ENCODE measurements around the gene HOOK2.

The HOOK2 gene

DNA sequence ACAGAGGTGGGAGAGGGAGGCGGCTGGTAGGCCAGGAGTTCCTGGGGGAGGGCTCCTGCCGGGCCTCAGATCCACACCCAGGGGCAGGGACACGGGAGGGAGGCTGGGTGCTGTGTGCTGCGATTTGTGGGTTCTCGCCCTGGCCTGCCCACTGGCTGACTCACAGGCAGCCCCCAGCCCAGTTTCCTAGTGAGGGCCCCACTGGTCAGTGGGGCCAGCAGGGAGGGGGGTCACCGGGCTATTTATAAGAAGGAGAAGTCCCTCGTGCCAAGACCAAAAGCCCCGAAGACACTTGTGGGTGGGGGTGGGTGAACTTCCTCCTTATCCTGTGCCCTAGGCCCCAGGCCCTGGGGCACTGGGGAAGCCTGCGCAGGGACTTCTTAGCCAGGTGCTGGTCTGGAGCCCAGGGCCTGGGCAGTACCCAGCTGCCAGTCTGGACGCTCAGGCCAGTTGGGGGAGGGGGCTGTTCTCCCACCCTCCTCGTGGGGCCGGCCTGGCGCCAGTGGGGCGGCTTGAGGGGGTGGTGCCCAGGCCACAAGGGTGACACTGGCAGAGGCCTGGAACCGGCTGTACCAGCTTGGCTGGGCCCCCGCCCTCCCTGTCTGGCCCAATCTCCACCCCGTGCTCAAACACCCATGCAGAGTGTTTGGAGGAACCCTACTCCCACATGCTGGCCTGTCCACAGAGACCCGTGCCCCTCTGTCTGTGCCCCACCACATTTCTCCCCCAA lies 11.0 kb upstream of the HOOK2 start:
- H3K4me3 ChIP-seq (ENCODE audit: low read depth, low read length): no peak overlapping the region
- DNase-seq (ENCODE audit: low read depth, low spot score): no peak
- TF ChIP-seq, protein P1, sequence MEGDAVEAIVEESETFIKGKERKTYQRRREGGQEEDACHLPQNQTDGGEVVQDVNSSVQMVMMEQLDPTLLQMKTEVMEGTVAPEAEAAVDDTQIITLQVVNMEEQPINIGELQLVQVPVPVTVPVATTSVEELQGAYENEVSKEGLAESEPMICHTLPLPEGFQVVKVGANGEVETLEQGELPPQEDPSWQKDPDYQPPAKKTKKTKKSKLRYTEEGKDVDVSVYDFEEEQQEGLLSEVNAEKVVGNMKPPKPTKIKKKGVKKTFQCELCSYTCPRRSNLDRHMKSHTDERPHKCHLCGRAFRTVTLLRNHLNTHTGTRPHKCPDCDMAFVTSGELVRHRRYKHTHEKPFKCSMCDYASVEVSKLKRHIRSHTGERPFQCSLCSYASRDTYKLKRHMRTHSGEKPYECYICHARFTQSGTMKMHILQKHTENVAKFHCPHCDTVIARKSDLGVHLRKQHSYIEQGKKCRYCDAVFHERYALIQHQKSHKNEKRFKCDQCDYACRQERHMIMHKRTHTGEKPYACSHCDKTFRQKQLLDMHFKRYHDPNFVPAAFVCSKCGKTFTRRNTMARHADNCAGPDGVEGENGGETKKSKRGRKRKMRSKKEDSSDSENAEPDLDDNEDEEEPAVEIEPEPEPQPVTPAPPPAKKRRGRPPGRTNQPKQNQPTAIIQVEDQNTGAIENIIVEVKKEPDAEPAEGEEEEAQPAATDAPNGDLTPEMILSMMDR (IDR thresholded peaks at IDR 0.05; ENCODE audit: low read depth, low read length): no peak

DNA sequence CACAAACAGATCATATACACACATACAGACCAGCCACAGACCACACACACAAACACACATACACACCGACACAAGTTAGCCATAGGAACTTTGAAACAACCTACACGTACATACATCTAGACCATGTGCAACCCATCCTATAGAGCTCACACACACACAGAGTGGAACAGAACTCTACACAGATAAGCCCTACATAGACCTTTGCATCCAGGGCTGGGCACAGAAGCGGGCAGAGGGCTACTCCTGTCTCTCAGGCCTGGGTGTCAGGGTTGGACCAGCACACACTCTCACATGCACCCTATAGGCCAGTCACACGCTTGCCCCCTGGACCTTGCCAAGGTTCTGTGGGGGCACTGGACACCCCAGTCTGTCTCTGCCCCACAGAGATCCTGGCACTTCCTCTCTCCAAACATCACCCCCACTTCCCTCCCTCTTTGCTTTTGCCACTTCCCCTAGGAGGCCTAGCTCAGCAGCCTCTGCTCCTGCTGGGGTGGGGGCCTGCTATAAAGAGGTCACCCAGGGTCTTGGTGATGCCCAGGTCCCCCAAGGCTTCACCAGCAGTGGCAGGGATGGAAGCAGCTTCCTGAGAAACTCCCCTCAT lies 10.2 kb upstream of the HOOK2 start:
- TF ChIP-seq, protein P1 (IDR thresholded peaks at IDR 0.05; ENCODE audit: low read depth, low read length): no peak
- in situ Hi-C loops (cut with HindIII; ENCODE audit: low sequenced_read_pairs): no loop called here
- no peak for DNase-seq (ENCODE audit: low read depth, low spot score)
- H3K4me3 ChIP-seq (ENCODE audit: low read depth, low read length): no peak overlapping the region

More for the DNA sequence above, 11.0 kb upstream of the HOOK2 start:
- in situ Hi-C loops (cut with HindIII; ENCODE audit: low sequenced_read_pairs): no loop called here

DNA sequence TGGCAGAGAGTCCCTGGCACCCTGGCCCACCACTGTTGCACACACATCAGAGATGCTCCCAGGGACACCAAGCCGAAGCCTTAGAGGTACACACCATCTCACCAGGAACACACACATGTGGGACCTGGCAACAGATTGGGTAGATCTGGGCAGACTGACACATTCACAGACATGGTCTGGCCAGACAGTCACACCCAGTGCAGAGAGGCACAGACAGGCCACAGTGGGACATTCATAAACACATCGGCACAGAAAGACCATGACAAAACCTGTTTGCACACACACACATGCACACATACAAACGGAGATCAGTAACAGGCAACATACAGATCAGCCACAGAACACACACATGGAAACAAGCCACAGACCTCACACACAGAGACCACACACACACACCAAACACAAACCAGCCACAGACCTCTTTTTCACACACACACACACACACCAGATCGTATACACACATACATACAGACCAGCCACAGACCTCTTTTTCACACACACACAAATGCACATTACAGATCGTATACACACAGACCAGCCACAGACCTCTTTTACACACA lies 9.6 kb upstream of the HOOK2 start:
- in situ Hi-C loops (cut with HindIII; ENCODE audit: low sequenced_read_pairs): no loop called here
- TF ChIP-seq, protein P1 (IDR thresholded peaks at IDR 0.05; ENCODE audit: low read depth, low read length): no peak
- DNase-seq (ENCODE audit: low read depth, low spot score): peak; percentile 25
- no peak overlapping the region for H3K4me3 ChIP-seq (ENCODE audit: low read depth, low read length)

DNA sequence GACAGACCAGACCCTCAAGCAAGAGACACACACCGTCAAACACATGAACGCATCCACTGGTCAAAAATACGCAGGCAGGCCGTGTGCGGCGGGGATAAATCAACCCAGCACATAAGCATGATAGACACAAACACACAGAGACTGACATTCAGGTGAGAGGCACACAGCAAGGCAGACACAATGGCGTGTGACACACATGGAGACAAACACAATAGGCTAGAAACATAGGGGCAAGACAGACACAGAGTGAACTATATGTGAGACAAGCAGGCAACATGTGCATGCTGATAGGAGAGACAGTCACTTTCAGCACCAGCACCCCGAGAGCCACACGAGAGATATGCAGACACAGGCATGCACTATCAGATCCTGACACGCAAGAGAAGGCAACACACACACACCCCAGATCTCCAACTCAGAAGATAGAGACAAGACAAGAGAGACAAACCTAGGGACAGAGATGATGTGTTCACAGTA lies 9.1 kb upstream of the HOOK2 start:
- DNase-seq (ENCODE audit: low read depth, low spot score): no peak
- in situ Hi-C loops (cut with HindIII; ENCODE audit: low sequenced_read_pairs): no loop called here
- no peak overlapping the region for H3K4me3 ChIP-seq (ENCODE audit: low read depth, low read length)
- TF ChIP-seq, protein P1 (IDR thresholded peaks at IDR 0.05; ENCODE audit: low read depth, low read length): no peak

DNA sequence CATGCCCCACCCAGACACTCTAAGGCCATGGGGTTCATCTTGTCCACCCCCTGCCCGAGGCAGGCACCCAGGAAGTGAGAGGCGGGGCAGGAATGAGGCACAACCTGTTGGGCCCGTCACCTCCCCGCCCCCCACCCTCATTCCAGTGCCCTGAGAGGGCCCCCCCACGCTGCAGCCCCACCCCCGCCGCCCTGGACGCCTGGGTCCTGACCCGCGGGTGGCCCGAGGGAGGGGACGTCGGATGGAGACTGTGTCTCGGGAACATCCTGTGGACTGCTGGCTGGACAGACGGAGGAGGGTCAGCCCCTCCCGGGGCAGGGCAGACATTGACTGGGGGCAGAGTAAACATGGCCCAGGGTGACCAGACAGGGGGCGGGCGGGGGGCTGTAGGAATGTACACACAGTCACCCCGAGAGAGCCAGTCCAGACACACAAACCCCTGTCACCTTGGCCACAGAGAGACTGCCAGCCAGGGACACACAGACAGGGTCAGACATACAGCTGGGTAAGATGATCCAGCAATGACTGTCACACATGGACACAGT lies 8.6 kb upstream of the HOOK2 start:
- in situ Hi-C loops (cut with HindIII; ENCODE audit: low sequenced_read_pairs): no loop called here
- H3K4me3 ChIP-seq (ENCODE audit: low read depth, low read length): no peak overlapping the region
- no peak for DNase-seq (ENCODE audit: low read depth, low spot score)
- TF ChIP-seq, protein P1 (IDR thresholded peaks at IDR 0.05; ENCODE audit: low read depth, low read length): no peak

DNA sequence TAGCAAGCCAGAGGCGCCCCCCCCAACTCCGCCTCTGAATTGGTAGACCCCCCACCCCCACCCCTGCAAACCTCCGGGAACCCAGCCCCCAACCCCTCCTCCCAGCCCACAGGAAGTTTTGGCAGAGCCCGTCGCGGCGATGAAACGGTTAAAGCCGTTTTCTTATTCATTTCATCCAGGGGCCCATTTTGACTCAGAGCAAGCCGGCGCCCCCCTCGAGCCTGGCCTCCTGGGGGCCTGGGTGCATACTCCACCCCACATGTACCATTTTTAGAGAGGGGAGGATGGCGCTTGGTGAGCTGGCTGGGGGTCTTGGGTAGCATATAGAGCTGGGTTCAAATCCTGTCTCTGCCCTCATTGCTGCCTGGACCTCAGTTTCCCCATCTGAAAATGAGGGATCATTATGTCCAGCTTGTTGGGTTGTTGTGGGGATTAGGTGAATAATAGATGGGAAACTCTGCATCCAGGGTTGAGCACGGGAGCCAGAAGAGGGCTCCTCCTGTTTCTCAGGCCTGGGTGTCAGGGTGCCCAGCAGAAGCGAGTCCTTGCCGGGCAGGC lies 8.0 kb upstream of the HOOK2 start:
- TF ChIP-seq, protein P1 (IDR thresholded peaks at IDR 0.05; ENCODE audit: low read depth, low read length): no peak
- peak overlapping the region; percentile 33 for H3K4me3 ChIP-seq (ENCODE audit: low read depth, low read length)
- no peak for DNase-seq (ENCODE audit: low read depth, low spot score)
- in situ Hi-C loops (cut with HindIII; ENCODE audit: low sequenced_read_pairs): no loop called here

Data from astrocyte of the spinal cord (primary cell).